HG02884 (cell line): ENCODE data around the gene GDF11.
A peak's percentile ranks its signal among the peaks of the same experiment; 100 is the strongest.

ENCODE experiments used
- ATAC-seq: cut with Tn5 transposase; IDR thresholded peaks from one replicate; pipeline ENCODE4 v1.9.1; 2021; ENCODE audit warnings: mild to moderate bottlenecking, moderate library complexity; ENCODE audit not compliant: unreplicated experiment

GDF11 gene

DNA sequence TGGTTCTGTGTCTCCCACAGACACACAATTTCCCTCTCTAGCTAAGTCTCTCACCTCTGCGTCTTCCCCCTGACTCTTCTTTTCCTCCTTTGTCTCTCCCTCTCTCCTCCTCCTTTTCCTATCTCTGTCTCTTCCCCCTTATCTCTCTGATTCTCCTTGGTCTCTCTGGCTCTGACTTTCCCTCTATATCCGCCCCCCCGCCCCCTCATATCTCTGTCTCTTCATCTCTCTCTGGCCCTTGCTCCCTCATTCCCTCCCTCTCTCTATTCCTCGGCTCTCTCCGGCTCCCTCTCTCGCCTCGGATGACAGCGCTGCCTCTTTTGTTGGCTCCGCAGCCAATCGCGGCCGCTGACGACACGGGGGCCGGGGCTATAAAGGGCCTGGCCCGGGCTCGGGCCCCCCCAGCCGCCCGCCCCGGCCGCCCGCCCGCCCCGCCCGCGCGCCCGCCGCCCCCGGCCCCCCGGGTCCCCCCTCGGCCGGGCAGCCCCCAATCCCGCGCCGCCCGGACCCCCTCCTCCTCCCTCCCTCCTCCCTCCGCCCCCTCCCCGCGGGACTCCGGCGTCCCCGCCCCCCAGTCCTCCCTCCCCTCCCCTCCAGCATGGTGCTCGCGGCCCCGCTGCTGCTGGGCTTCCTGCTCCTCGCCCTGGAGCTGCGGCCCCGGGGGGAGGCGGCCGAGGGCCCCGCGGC is at the start of gene GDF11:
Gene GDF11 (plus strand): TSS at position 404 of the 687 bp plus-strand sequence. CDS start 195 bp downstream, at position 599.
- peak; percentile 37 for ATAC-seq

- no peak for ATAC-seq
Observed at GRCh38 chr12:55693323-55694187, 49.4 kb upstream of the GDF11 start.

- no peak for ATAC-seq
Observed at GRCh38 chr12:55694188-55694515, 48.8 kb upstream of the GDF11 start.

DNA sequence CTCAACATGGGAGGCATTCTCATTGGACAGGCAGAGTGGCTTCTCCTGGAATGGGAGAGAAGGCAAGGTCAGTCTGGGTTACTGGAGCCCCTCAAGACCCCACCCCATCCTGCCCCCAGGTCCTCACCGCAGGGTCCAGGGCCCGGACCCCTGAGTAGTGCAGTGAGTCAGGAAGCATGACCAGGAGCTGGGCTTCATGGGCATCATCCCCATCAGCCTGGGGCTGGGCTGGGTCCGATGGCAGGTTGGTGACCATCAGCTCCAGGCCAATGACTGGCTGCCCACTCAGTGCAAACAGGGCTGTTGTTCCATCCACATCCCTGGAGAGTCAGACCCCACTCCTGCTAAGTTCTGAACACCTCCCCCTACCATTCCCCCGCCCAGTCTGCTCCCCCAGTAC is 48.3 kb upstream of the GDF11 start:
- no peak for ATAC-seq

GRCh38 chr12:55695349-55695748 is 47.6 kb upstream of the GDF11 start:
- ATAC-seq: no peak

DNA sequence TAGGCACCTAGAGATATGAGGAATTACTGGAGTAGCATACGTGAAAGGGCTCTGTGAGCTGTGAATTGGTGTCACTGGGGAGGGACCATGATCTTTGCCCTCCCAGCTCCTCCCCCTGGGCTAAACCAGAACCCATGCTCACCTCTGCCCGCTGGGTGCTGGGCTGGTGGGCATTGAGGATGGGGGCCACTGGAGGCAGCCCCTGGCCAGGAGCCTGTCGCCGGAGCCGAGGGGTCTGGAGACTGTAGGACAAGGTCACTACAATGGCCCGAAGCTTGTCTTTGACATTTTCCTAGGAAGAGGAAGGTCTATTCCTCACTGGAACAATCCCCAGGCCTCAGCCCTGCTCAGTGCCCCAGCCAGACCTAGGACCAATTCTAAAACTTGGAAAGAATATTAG is 46.8 kb upstream of the GDF11 start:
- no peak for ATAC-seq

DNA sequence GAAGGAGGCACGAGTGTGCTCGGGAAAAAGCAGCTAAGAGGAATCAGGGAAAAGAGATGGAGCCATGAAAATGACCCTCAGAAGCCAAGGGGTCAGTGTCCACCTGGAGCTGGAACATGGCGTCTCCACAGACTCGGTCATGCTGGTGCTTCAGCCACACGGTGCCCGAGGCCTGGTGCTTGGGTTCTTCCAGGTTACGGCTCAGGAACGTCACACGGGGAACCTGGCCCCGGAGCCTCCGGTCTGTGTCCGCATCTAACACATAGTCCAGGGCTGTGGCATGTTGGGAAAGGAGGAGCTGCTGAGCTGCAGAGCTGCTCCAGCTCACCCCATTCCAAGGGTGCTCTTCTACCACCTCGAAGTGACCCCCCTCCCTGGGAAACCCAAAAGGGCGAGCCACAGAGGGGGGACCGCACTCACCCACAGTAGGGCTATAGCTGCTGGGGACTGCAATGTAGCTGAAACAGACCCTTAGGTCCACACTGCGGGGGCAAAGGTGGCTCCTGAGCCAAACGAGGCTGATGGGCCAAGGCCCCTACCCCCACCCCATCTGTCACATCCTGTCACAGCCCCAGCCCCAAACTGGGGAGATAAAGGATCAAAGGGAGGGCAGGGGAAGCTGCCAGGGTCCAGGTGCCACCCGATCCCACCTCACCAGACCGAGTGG is 46.0 kb upstream of the GDF11 start:
- no peak for ATAC-seq

DNA sequence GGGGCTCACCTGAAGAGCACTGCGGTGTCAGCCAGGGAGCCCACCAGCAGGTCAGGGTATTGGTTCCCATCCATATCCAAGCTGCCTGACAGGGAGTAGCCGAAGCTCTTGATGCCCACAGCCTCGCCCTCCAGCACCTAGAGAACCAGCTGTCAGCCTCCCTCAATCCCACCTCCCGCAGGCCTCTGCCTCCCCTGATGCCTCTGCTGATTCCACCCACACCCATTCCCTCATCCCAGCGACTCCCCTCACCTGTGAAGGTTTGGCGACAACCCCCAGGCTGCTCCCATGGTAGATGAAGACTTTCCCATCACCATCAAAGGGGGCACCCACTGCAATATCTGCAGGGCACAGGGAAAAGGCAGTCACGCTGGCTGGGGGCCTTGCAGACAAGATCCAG is 45.2 kb upstream of the GDF11 start:
- no peak for ATAC-seq

DNA sequence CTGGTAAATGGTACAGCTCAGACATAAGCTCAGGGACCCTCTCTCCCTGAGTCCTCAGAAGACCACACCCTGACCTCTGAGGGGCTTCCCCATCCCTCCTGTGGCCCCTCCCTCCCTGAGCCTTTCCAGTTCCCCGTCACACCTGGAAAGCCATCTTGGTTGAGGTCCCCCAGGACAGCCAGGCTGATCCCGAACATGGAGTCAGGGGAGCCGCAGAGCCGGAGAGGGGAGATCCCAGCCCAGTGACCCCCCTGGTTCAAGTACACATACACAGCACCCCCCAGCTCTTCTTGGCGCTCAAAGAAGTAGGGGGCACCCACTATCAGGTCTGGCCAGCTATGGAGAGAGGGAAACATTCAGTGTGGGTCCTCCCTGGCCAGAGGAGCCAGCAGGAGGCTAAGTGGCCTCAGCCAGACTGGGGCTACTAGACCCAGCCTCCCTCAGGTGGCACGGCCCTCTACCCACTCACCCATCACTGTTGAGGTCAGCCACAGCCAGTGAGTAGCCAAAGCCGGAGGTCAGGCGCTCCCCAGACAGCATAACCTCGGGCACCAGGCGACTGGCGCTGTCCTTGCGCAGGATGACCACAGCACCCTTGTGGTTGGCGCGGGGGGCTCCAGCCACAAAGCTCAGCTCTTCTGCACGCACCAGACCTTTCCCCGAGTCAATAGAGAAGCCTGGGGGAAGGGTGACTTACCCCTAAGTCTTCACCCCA is 44.5 kb upstream of the GDF11 start:
- ATAC-seq: no peak

DNA sequence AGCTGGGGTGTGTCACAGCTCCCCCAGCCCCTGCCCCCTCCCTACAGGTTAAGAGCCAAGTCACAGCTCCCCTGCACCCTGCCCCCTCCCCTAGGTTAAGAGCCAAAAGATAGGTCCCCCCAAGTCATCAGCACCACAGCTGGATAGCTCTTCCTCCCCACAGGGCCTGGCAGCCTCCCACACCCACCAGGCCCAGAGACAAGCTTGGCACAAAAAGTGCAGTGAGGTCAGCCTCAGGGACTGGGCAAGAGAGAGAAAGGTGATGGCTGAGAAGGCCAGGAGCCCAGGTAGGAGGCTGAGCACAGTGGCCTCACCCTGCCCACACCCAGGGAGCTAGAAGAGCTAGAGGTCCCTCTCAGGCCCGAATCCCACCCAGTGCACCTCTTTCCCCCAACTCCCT is 44.0 kb upstream of the GDF11 start:
- ATAC-seq: no peak

DNA sequence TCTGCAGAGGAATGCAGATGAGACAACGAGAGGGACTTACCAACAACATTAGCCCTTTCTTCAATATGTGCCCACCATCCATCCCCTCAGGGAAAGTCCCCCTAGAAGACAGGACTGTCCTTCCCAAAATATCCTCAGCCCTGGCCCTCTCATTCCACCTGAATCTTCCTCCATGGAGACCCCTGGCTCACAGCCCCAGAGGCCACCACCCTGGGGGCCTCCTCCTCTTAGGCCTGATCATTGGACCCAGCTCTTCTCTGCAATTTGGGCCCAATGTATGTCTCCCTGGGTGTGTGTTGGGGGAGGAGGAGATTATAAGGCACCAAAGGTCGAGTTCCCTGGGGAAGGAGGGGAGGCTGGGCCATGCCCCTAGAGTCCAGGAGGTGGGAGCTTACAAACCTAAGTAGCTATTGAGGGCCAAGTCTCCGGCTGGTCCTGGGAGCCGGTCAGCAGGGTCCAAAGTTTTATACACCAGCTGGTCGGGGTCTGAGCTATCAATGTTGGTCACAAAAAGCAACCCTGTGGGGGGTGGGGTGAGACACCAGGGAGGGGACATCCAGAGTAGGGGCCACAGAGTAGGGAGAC is 43.4 kb upstream of the GDF11 start:
- ATAC-seq: no peak

GRCh38 chr12:55700255-55701018 is 42.5 kb upstream of the GDF11 start:
- ATAC-seq: no peak

GRCh38 chr12:55702861-55703260 is 40.1 kb upstream of the GDF11 start:
- no peak for ATAC-seq

- ATAC-seq: no peak
Observed at GRCh38 chr12:55703288-55703687, 39.6 kb upstream of the GDF11 start.

GRCh38 chr12:55703901-55704761 is 38.8 kb upstream of the GDF11 start:
- ATAC-seq: no peak

GRCh38 chr12:55704824-55705718 is 37.9 kb upstream of the GDF11 start:
- ATAC-seq: no peak

DNA sequence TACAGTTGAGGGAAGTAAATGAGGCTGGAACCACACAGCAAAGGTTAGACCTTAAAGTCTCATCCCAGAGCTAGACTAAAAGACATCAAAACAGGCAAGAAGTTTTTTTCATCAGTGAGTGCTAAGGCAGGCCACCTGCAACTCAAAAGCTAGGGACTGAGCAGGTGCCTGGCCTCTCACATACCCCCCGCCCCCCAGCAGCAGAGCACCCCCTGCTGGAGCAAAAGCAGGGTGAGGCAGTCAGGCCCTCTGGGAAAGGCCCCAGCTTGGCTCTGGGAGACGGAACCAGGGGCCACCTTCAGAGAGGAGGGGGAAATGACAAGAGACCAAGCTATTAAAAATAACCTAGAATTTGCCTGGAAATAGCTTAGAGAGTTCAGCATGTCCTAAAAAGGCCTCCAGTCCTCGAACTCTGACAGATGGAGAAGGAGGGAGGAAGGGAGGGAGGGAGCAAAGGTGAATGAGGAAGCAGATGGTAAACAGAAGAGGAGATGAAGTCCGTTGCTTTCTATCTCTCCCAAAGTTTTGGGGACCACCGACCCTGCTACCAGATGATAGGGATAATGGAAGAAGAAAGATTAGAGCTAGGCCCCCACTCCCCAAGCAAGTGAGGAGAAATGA is 37.0 kb upstream of the GDF11 start:
- ATAC-seq: no peak
